SU-DHL-6 (cell line): Measurements from ENCODE around the gene HSP90AB1.

Experiments used
- H2AFZ ChIP-seq: fragments of 200-600 bp; sonication (generic); 2 replicates; pipeline ENCODE4 v1.6.1; 2014; ENCODE audit warnings: low read depth, mild to moderate bottlenecking, moderate library complexity, mixed read lengths, antibody characterized with exemption, low read length; ENCODE audit not compliant: severe bottlenecking
- H3F3A ChIP-seq: fragments of 200-600 bp; shearing (Covaris generic); 2 replicates; pipeline ENCODE4 v1.6.0; 2016; ENCODE audit warnings: antibody characterized with exemption, mild to moderate bottlenecking; ENCODE audit not compliant: insufficient read depth
- H3K27ac ChIP-seq: fragments of 200-600 bp; sonication (generic); 2 replicates; pipeline ENCODE4 v1.5.1; 2016; ENCODE audit warnings: low read depth, mild to moderate bottlenecking, low read length, moderate library complexity, mixed read lengths
- H3K27me3 ChIP-seq: fragments of 200-600 bp; sonication (generic), shearing (Covaris generic); 2 replicates; pipeline ENCODE4 v1.6.0; 2014; ENCODE audit warnings: mild to moderate bottlenecking, low read length
- H3K36me3 ChIP-seq: fragments of 200-600 bp; sonication (generic); 2 replicates; pipeline ENCODE4 v1.6.1; 2014; ENCODE audit warnings: mild to moderate bottlenecking, low read length, mixed read lengths
- H3K4me2 ChIP-seq: fragments of 300-600, 200-600 bp; shearing (Covaris generic), sonication (generic); 2 replicates; pipeline ENCODE4 v1.6.0; 2014; ENCODE audit warnings: low read length, low read depth, mild to moderate bottlenecking; ENCODE audit not compliant: poor library complexity, severe bottlenecking
- H3K4me3 ChIP-seq: fragments of 200-600 bp; sonication (generic); 2 replicates; pipeline ENCODE4 v1.5.1; 2014; ENCODE audit warnings: antibody characterized with exemption, low read length, mild to moderate bottlenecking, mixed read lengths; ENCODE audit not compliant: insufficient read depth, poor library complexity, severe bottlenecking
- H3K79me2 ChIP-seq: fragments of 200-600 bp; sonication (generic); 2 replicates; pipeline ENCODE4 v1.6.1; 2014; ENCODE audit warnings: mild to moderate bottlenecking, low read length, moderate library complexity; ENCODE audit not compliant: insufficient read depth
- H3K9ac ChIP-seq: fragments of 200-600 bp; sonication (generic); 2 replicates; pipeline ENCODE4 v1.7.0; 2014; ENCODE audit warnings: mild to moderate bottlenecking, low read length
- H3K9me2 ChIP-seq: fragments of 200-600 bp; sonication (generic); replicated peaks from 2 replicates; pipeline ENCODE4 v1.6.1; 2014; ENCODE audit warnings: low read length; ENCODE audit not compliant: insufficient read depth
- H3K9me3 ChIP-seq: fragments of 200-600 bp; sonication (generic); 2 replicates; pipeline ENCODE4 v1.6.1; 2014; ENCODE audit warnings: low read length, mixed read lengths; ENCODE audit not compliant: insufficient read depth
- H4K20me1 ChIP-seq: fragments of 200-600 bp; sonication (generic); 2 replicates; pipeline ENCODE4 v1.6.1; 2014; ENCODE audit warnings: low read depth, mild to moderate bottlenecking, antibody characterized with exemption, low read length, moderate library complexity, mixed read lengths
- CTCF ChIP-seq: fragments of 200-600 bp; sonication (generic); IDR thresholded peaks from one replicate; pipeline ENCODE4 v1.5.1; 2017; ENCODE audit warnings: antibody characterized with exemption, mild to moderate bottlenecking, low read length, moderate library complexity; ENCODE audit not compliant: insufficient read depth, poor library complexity, severe bottlenecking
- EZH2phosphoT487 ChIP-seq: fragments of 200-600 bp; sonication (generic), shearing (Covaris generic); conservative IDR thresholded peaks from 2 replicates; pipeline ENCODE4 v1.6.1; 2018; ENCODE audit warnings: mild to moderate bottlenecking, antibody characterized with exemption, low read length, moderate library complexity, mixed read lengths

The HSP90AB1 gene

GRCh38 chr6:44217332-44218143 is 29.4 kb upstream of the HSP90AB1 start:
- Histone ChIP-seq H3K36me3 (no peaks in the 10 kb centered on the region), H3K27ac (no peak overlapping the region), H3F3A (peaks cover 14% of the 10 kb centered on the region), H4K20me1 (no peaks in the 10 kb centered on the region), H3K9me2 (no peaks in the 10 kb centered on the region), H3K4me3 (no peak overlapping the region), H3K79me2 (no peaks in the 10 kb centered on the region), H3K4me2 (no peak overlapping the region), H3K27me3 (no peaks in the 10 kb centered on the region), H3K9ac (no peak overlapping the region), H3K9me3 (no peaks in the 10 kb centered on the region), H2AFZ (no peak overlapping the region)
- TF ChIP-seq CTCF (no peak), EZH2phosphoT487 (no peak)

- Histone ChIP-seq H3K9ac (peak overlapping the region; percentile 56), H3K27me3 (no peaks in the 10 kb centered on the region), H3F3A (peaks cover 14% of the 10 kb centered on the region), H3K9me3 (no peaks in the 10 kb centered on the region), H3K9me2 (no peaks in the 10 kb centered on the region), H3K4me2 (peak overlapping the region; percentile 66), H3K4me3 (peak overlapping the region; percentile 50), H3K36me3 (no peaks in the 10 kb centered on the region), H2AFZ (peak overlapping the region; percentile 81), H3K27ac (peak overlapping the region; percentile 59), H3K79me2 (peaks cover 7% of the 10 kb centered on the region), H4K20me1 (no peaks in the 10 kb centered on the region)
- TF ChIP-seq CTCF: no peak
- no peak for TF ChIP-seq EZH2phosphoT487
Observed at GRCh38 chr6:44219053-44219814, 27.7 kb upstream of the HSP90AB1 start.

GRCh38 chr6:44219815-44220784 is 26.8 kb upstream of the HSP90AB1 start:
- peak overlapping the region; percentile 67 for H3K27ac ChIP-seq
- peak overlapping the region; percentile 16; the same call in 1 of the 2 replicates for H3K9ac ChIP-seq
- H3K4me3 ChIP-seq: peak overlapping the region; percentile 15
- H3K4me2 ChIP-seq: peak overlapping the region; percentile 66
- no peaks in the 10 kb centered on the region for H3K36me3 ChIP-seq
- peaks cover 14% of the 10 kb centered on the region for H3F3A ChIP-seq
- no peaks in the 10 kb centered on the region for H3K9me3 ChIP-seq
- H3K9me2 ChIP-seq: no peaks in the 10 kb centered on the region
- TF ChIP-seq EZH2phosphoT487: no peak
- no peaks in the 10 kb centered on the region for H4K20me1 ChIP-seq
- H3K79me2 ChIP-seq: peaks cover 16% of the 10 kb centered on the region
- H2AFZ ChIP-seq: no peak overlapping the region
- H3K27me3 ChIP-seq: no peaks in the 10 kb centered on the region
